Astrocyte (in vitro differentiated cells and primary cell): ENCODE data around the gene PRKAG2. TPM values are rescaled to one million over a fixed set of nuclear protein-coding genes. Genes with fewer than 3 reads are reported as not detected.

ENCODE experiments used
- DNase-seq: peaks from one replicate; pipeline ENCODE4 v3.0.0-alpha.2; 2010; ENCODE audit warnings: low read depth
- FAIRE-seq: peaks from 2 replicates; lab custom pipeline; 2011; peaks lifted over from hg19 to GRCh38; lab: Jason Lieb, UNC
- H2AFZ ChIP-seq: 2 replicates; pipeline ENCODE4 v1.6.0; 2012; ENCODE audit warnings: low read depth, low read length, inconsistent platforms
- H3K27ac ChIP-seq: 2 replicates; pipeline ENCODE4 v1.5.1; 2011; ENCODE audit warnings: low read depth, low read length, inconsistent platforms
- H3K27me3 ChIP-seq: 2 replicates; pipeline ENCODE4 v1.6.0; 2011; ENCODE audit warnings: low read length, inconsistent platforms; ENCODE audit not compliant: insufficient read depth
- H3K36me3 ChIP-seq: 2 replicates; pipeline ENCODE4 v1.5.1; 2011; ENCODE audit warnings: low read length, inconsistent platforms; ENCODE audit not compliant: insufficient read depth
- H3K4me1 ChIP-seq: 2 replicates; pipeline ENCODE4 v1.5.1; 2011; ENCODE audit warnings: low read length, inconsistent platforms; ENCODE audit not compliant: insufficient read depth
- H3K4me2 ChIP-seq: 2 replicates; pipeline ENCODE4 v1.6.0; 2012; ENCODE audit warnings: low read length, inconsistent platforms
- H3K4me3 ChIP-seq: 2 replicates; pipeline ENCODE4 v1.5.1; 2011; ENCODE audit warnings: low read depth, mild to moderate bottlenecking, low read length, inconsistent platforms; ENCODE audit not compliant: insufficient read depth
- H3K79me2 ChIP-seq: 2 replicates; pipeline ENCODE4 v1.6.0; 2012; ENCODE audit warnings: mild to moderate bottlenecking, low read length, inconsistent platforms; ENCODE audit not compliant: insufficient read depth
- H3K9ac ChIP-seq: 2 replicates; pipeline ENCODE4 v1.6.0; 2012; ENCODE audit warnings: mild to moderate bottlenecking, low read length, inconsistent platforms
- H3K9me3 ChIP-seq: 2 replicates; pipeline ENCODE4 v1.5.1; 2012; ENCODE audit warnings: low read depth, mild to moderate bottlenecking, low read length, inconsistent platforms; ENCODE audit not compliant: insufficient read depth
- H4K20me1 ChIP-seq: 2 replicates; pipeline ENCODE4 v1.6.0; 2012; ENCODE audit warnings: low read length, inconsistent platforms; ENCODE audit not compliant: insufficient read depth
- H3K27ac Mint-ChIP-seq: one replicate; pipeline ENCODE4 v1.8.0; 2021; ENCODE audit warnings: mild to moderate bottlenecking, mixed read lengths; ENCODE audit not compliant: unreplicated experiment
- H3K27me3 Mint-ChIP-seq: one replicate; pipeline ENCODE4 v1.8.0; 2021; ENCODE audit warnings: low read depth, mixed read lengths; ENCODE audit not compliant: unreplicated experiment
- H3K36me3 Mint-ChIP-seq: one replicate; pipeline ENCODE4 v1.8.0; 2021; ENCODE audit warnings: low read depth, mixed read lengths; ENCODE audit not compliant: unreplicated experiment
- H3K4me1 Mint-ChIP-seq: one replicate; pipeline ENCODE4 v1.8.0; 2021; ENCODE audit warnings: low read depth, mixed read lengths; ENCODE audit not compliant: unreplicated experiment
- H3K4me3 Mint-ChIP-seq: one replicate; pipeline ENCODE4 v1.8.0; 2021; ENCODE audit warnings: mild to moderate bottlenecking, moderate library complexity, mixed read lengths; ENCODE audit not compliant: unreplicated experiment
- H3K9me3 Mint-ChIP-seq: one replicate; pipeline ENCODE4 v1.8.0; 2021; ENCODE audit warnings: mild to moderate bottlenecking, mixed read lengths; ENCODE audit not compliant: unreplicated experiment
- CTCF ChIP-seq: IDR thresholded peaks from 2 replicates; pipeline ENCODE4 v1.5.1; 2011; ENCODE audit warnings: low read depth, mild to moderate bottlenecking, inconsistent platforms, low read length, moderate library complexity; ENCODE audit not compliant: insufficient read depth
- EZH2 ChIP-seq: IDR thresholded peaks from 2 replicates; pipeline ENCODE4 v1.6.1; 2012; ENCODE audit warnings: mild to moderate bottlenecking, low read length, inconsistent platforms; ENCODE audit not compliant: insufficient read depth
- total RNA-seq: library from RNA; stranded (reverse); gene quantifications from 2 replicates; pipeline ENCODE4 v1.2.1, GENCODE V29; 2021

Gene PRKAG2
- total RNA-seq, 1 donor from 2014 or later: 40.7 TPM

GRCh38 chr7:151683615-151684407 is 193.1 kb downstream of the PRKAG2 start:
- Histone ChIP-seq H3K27me3 (no peaks in the 10 kb centered on the region), H3K9ac (no peak overlapping the region), H3K4me2 (no peak overlapping the region), H3K27ac (no peak overlapping the region), H3K4me1 (peaks cover 38% of the 10 kb centered on the region), H4K20me1 (no peaks in the 10 kb centered on the region), H3K36me3 (no peaks in the 10 kb centered on the region), H3K9me3 (no peaks in the 10 kb centered on the region), H2AFZ (no peak overlapping the region), H3K4me3 (no peak overlapping the region), H3K79me2 (no peaks in the 10 kb centered on the region)
- no peak for TF ChIP-seq EZH2
- TF ChIP-seq CTCF: no peak
- DNase-seq (no peak), FAIRE-seq (no peak)
- H3K27ac Mint-ChIP-seq: peak overlapping the region; percentile 19
- no peaks in the 10 kb centered on the region for H3K27me3 Mint-ChIP-seq
- H3K9me3 Mint-ChIP-seq: no peaks in the 10 kb centered on the region
- no peak overlapping the region for H3K4me3 Mint-ChIP-seq
- H3K36me3 Mint-ChIP-seq: peaks cover 2% of the 10 kb centered on the region
- peaks cover 44% of the 10 kb centered on the region for H3K4me1 Mint-ChIP-seq

GRCh38 chr7:151682831-151683614 is 193.9 kb downstream of the PRKAG2 start:
- Mint-ChIP-seq H3K27me3 (peaks cover 4% of the 10 kb centered on the region), H3K36me3 (peaks cover 2% of the 10 kb centered on the region), H3K27ac (peak overlapping the region; percentile 23), H3K4me3 (no peak overlapping the region), H3K9me3 (no peaks in the 10 kb centered on the region), H3K4me1 (peaks cover 39% of the 10 kb centered on the region)
- Histone ChIP-seq H2AFZ (no peak overlapping the region), H3K36me3 (no peaks in the 10 kb centered on the region), H3K4me3 (no peak overlapping the region), H3K4me2 (no peak overlapping the region), H3K9ac (no peak overlapping the region), H3K9me3 (no peaks in the 10 kb centered on the region), H3K27me3 (no peaks in the 10 kb centered on the region), H4K20me1 (no peaks in the 10 kb centered on the region), H3K4me1 (peaks cover 33% of the 10 kb centered on the region), H3K79me2 (no peaks in the 10 kb centered on the region), H3K27ac (no peak overlapping the region)
- DNase-seq (no peak), FAIRE-seq (no peak)
- TF ChIP-seq CTCF (no peak), EZH2 (no peak)
